ENCODE data around the gene EFEMP1.
"Not testable (repeated sequence)": the region's sequence is repeated elsewhere in the genome, so short reads cannot be mapped to it uniquely, and the experiment has no call there.

The EFEMP1 gene

DNA sequence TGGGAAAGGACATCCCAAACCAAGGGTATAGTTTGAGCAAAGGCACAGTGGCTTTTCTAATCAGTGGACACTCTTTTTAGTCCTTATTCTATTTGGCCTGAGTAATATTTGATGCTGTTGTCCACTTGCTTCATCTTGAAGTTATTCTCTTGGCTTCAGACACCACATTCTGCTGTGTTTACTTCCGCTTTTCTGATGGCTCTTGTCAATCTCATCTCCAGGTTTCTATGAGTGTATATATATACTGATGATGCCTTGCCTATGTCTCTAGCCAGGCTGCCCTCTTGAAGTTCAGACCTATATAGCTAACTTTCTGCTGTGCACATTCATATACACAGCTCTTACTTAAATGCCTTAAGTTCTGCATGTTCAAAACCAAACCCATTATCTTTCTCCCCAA, 83.1 kb downstream of the EFEMP1 start:
- H3K4me3 ChIP-seq (ENCODE audit: low read length) = no peak overlapping the region
- no peaks in the 10 kb centered on the region for H3K9me3 ChIP-seq (replicated peaks; ENCODE audit: low read length)
- no peak overlapping the region for H3K9ac ChIP-seq (ENCODE audit: low read depth, low read length)
- peaks cover 45% of the 10 kb centered on the region for H3K4me1 ChIP-seq (ENCODE audit: control insufficient read depth, insufficient read depth, low read length)
- H3K4me2 ChIP-seq (ENCODE audit: low read length) = no peak overlapping the region
- H3K27me3 ChIP-seq (ENCODE audit: control insufficient read depth, insufficient read depth, low read length) = no peaks in the 10 kb centered on the region
- H3K36me3 ChIP-seq (ENCODE audit: insufficient read depth, low read length) = no peaks in the 10 kb centered on the region

DNA sequence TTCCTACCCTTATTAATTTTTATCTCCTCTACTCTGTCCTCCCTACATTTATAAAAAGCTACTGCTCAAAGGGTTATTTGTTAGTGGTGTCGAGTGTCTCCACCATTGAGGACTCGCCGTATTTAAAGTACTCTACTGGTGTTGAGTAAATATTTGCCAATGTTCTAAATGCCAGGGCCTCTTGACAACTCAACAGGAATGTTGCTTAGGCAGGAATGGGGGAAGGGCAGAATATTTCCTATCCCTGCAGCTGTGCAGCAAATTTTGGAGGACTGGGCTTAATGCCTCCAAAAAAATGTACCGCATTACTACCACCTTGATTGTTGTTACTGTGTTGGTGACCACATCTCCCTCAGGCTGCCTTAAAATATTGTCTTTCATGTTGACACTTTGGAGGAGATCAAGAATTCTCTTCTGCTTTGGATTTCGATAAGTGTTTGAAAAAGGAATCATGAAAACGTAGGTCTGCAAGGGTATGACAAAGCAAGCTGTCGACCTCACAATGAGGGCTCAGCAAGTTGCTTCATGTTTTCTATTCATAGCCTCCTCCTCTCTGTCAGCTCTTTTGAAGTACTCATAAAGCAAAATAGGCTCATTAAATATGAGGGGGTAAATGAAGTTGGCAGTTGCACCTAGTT, 84.3 kb downstream of the EFEMP1 start:
- Histone ChIP-seq H3K9me3 (replicated peaks; ENCODE audit: low read length) (no peaks in the 10 kb centered on the region), H3K36me3 (ENCODE audit: insufficient read depth, low read length) (no peaks in the 10 kb centered on the region), H3K4me2 (ENCODE audit: low read length) (no peak overlapping the region), H3K4me3 (ENCODE audit: low read length) (no peak overlapping the region), H3K9ac (ENCODE audit: low read depth, low read length) (no peak overlapping the region), H3K4me1 (ENCODE audit: control insufficient read depth, insufficient read depth, low read length) (peaks cover 45% of the 10 kb centered on the region), H3K27me3 (ENCODE audit: control insufficient read depth, insufficient read depth, low read length) (no peaks in the 10 kb centered on the region)

DNA sequence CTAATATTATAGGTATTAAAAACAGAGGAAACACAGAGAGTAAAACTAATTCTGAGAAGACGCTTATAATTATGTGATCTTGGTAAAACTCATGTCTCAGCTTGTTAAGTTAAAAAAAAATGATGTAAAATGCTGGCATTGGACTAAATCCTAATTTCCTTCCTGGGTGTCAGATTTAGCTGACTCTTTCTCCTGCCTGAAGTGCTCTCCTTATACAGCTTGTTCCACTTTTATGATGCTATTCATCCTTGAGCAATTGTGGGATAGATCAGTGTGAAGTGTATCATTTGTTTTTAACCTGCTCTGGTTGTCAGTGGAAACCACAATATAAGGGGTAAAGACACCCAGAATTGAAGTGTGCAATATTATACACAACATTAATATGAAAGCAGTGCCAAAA, 84.9 kb downstream of the EFEMP1 start:
- Histone ChIP-seq H3K9ac (ENCODE audit: low read depth, low read length) (no peak overlapping the region), H3K4me2 (ENCODE audit: low read length) (no peak overlapping the region), H3K36me3 (ENCODE audit: insufficient read depth, low read length) (no peaks in the 10 kb centered on the region), H3K9me3 (replicated peaks; ENCODE audit: low read length) (no peaks in the 10 kb centered on the region), H3K27me3 (ENCODE audit: control insufficient read depth, insufficient read depth, low read length) (no peaks in the 10 kb centered on the region), H3K4me3 (ENCODE audit: low read length) (no peak overlapping the region), H3K4me1 (ENCODE audit: control insufficient read depth, insufficient read depth, low read length) (peaks cover 39% of the 10 kb centered on the region)

DNA sequence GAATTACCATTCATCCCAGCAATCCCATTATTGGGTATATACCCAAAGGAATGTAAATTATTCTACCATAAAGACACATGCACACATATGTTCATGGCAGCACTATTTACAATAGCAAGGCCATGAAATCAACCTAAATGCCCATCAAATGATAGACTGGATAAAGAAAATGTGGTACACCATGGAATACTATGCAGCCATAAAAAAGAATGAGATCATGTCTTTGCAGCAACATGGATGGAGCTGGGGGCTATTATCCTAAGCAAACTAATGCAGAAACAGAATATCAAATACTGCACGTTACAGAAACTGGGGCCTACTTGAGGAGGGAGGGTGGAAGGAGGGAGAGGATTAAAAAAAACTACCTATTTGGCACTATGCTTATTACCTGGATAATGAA, 85.5 kb downstream of the EFEMP1 start:
- not testable (repeated sequence) for H3K9ac ChIP-seq (ENCODE audit: low read depth, low read length); H3K9me3 ChIP-seq (replicated peaks; ENCODE audit: low read length); H3K27me3 ChIP-seq (ENCODE audit: control insufficient read depth, insufficient read depth, low read length); H3K36me3 ChIP-seq (ENCODE audit: insufficient read depth, low read length); H3K4me3 ChIP-seq (ENCODE audit: low read length); H3K4me2 ChIP-seq (ENCODE audit: low read length)
- H3K4me1 ChIP-seq (ENCODE audit: control insufficient read depth, insufficient read depth, low read length) = peaks cover 33% of the 10 kb centered on the region

DNA sequence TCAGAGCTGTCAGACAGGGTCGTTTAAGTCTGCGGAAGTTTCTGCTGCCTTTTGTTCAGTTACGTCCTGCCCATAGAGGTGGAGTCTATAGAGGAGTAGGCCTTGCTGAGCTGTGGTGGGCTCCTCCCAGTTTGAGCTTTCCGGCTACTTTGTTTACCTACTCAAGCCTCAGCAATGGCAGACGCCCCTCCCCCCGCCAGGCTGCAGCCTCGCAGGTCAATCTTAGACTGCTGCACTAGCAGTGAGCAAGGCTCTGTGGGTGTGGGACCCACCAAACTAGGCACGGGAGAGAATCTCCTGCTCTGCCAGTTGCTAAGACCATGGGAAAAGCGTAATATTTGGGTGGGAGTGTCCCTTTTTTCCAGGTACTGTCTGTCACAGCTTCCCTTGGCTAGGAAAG, 86.5 kb downstream of the EFEMP1 start:
- Histone ChIP-seq H3K36me3 (ENCODE audit: insufficient read depth, low read length) (no peaks in the 10 kb centered on the region), H3K9ac (ENCODE audit: low read depth, low read length) (no peak overlapping the region), H3K4me1 (ENCODE audit: control insufficient read depth, insufficient read depth, low read length) (peaks cover 23% of the 10 kb centered on the region), H3K9me3 (replicated peaks; ENCODE audit: low read length) (no peaks in the 10 kb centered on the region), H3K4me2 (ENCODE audit: low read length) (no peak overlapping the region), H3K27me3 (ENCODE audit: control insufficient read depth, insufficient read depth, low read length) (no peaks in the 10 kb centered on the region), H3K4me3 (ENCODE audit: low read length) (no peak overlapping the region)

DNA sequence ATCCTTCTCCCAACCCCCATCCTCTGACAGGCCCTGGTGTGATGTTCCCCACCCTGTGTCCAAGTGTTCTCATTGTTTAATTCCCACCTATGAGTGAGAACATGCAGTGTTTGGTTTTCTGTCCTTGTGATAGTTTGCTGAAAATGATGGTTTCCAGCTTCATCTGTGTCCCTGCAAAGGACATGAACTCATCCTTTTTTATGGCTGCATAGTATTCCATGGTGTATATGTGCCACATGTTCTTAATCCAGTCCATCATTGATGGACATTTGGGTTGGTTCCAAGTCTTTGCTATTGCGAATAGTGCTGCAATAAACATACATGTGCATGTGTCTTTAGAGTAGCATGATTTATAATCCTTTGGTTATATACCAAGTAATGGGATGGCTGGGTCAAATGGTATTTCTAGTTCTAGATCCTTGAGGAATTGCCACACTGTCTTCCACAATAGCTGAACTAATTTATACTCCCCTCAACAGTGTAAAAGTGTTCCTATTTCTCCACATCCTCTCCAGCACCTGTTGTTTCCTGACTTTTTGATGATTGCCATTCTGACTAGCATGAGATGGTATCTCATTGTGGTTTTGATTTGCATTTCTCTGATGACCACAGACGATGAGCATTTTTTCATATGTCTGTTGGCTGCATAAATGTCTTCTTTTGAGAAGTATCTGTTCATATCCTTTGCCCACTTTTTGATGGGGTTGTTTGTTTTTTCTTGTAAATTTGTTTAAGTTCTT, 91.7 kb downstream of the EFEMP1 start:
- H3K4me2 ChIP-seq (ENCODE audit: low read length); H3K36me3 ChIP-seq (ENCODE audit: insufficient read depth, low read length); H3K9ac ChIP-seq (ENCODE audit: low read depth, low read length); H3K9me3 ChIP-seq (replicated peaks; ENCODE audit: low read length); H3K27me3 ChIP-seq (ENCODE audit: control insufficient read depth, insufficient read depth, low read length); H3K4me3 ChIP-seq (ENCODE audit: low read length): not testable (repeated sequence)
- H3K4me1 ChIP-seq (ENCODE audit: control insufficient read depth, insufficient read depth, low read length) = peaks cover 14% of the 10 kb centered on the region

DNA sequence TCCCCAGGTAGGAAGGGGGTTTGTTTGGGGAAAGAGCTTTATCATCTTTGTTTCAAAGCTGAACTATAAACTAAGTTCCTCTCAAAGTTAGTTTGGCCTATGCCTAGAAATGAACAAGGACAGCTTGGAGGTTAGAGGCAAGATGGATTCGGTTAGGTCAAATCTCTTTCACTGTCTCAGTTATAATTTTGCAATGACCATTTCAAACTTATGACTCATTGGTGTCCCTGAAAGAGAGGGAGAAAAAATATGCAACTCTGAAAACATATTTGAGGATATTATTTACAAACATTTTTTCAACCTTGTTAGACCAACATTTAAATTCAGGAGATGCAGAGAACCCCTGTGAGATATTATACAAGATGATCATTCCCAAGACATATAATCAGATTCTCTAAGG, 95.7 kb downstream of the EFEMP1 start:
- Histone ChIP-seq H3K9ac (ENCODE audit: low read depth, low read length) (no peak overlapping the region), H3K4me2 (ENCODE audit: low read length) (no peak overlapping the region), H3K4me3 (ENCODE audit: low read length) (no peak overlapping the region), H3K27me3 (ENCODE audit: control insufficient read depth, insufficient read depth, low read length) (no peaks in the 10 kb centered on the region), H3K4me1 (ENCODE audit: control insufficient read depth, insufficient read depth, low read length) (peaks cover 14% of the 10 kb centered on the region), H3K9me3 (replicated peaks; ENCODE audit: low read length) (no peaks in the 10 kb centered on the region), H3K36me3 (ENCODE audit: insufficient read depth, low read length) (no peaks in the 10 kb centered on the region)

DNA sequence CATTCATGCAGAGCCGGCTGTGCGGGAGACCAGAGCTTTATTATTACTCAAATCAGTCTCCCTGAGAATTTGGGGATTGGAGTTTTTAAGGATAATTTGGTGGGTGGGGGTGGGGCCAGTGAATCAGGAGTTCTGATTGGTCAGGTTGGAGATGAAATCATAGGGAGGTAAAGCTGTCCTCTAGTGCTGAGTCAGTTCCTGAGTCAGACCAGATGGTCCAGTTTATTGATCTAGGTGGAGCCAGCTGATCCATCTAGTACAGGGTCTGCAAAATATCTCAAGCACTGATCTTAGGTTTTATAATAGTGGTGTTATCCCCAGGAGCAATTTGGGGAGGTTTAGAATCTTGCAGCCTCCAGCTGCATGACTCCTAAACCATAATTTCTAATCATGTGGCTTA, 96.2 kb downstream of the EFEMP1 start:
- H3K27me3 ChIP-seq (ENCODE audit: control insufficient read depth, insufficient read depth, low read length); H3K36me3 ChIP-seq (ENCODE audit: insufficient read depth, low read length); H3K4me3 ChIP-seq (ENCODE audit: low read length); H3K9ac ChIP-seq (ENCODE audit: low read depth, low read length); H3K4me2 ChIP-seq (ENCODE audit: low read length); H3K9me3 ChIP-seq (replicated peaks; ENCODE audit: low read length): not testable (repeated sequence)
- peaks cover 14% of the 10 kb centered on the region for H3K4me1 ChIP-seq (ENCODE audit: control insufficient read depth, insufficient read depth, low read length)

DNA sequence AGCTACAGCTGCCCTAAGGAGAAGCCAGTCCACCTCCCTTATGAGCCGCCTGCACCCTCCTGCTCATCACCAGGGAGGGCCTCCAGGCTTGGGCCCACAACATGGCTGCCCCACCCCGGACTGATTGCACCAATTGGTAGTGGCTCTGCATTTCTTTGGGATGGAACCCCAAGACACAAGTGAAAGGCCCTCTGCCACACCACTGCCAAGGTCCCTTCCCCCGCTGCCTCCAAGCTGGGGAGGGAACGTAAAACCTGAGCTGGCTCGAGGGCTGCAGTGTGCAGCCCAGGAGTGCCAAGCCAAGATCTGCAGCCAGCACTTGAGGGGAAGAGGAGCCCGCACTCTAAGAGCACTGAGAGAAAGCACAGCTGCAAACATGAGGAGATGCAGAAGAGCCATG, 97.3 kb downstream of the EFEMP1 start:
- no peak overlapping the region for H3K9ac ChIP-seq (ENCODE audit: low read depth, low read length)
- H3K9me3 ChIP-seq (replicated peaks; ENCODE audit: low read length) = no peaks in the 10 kb centered on the region
- no peaks in the 10 kb centered on the region for H3K36me3 ChIP-seq (ENCODE audit: insufficient read depth, low read length)
- no peak overlapping the region for H3K4me2 ChIP-seq (ENCODE audit: low read length)
- H3K27me3 ChIP-seq (ENCODE audit: control insufficient read depth, insufficient read depth, low read length) = no peaks in the 10 kb centered on the region
- H3K4me1 ChIP-seq (ENCODE audit: control insufficient read depth, insufficient read depth, low read length) = peaks cover 14% of the 10 kb centered on the region
- no peak overlapping the region for H3K4me3 ChIP-seq (ENCODE audit: low read length)

DNA sequence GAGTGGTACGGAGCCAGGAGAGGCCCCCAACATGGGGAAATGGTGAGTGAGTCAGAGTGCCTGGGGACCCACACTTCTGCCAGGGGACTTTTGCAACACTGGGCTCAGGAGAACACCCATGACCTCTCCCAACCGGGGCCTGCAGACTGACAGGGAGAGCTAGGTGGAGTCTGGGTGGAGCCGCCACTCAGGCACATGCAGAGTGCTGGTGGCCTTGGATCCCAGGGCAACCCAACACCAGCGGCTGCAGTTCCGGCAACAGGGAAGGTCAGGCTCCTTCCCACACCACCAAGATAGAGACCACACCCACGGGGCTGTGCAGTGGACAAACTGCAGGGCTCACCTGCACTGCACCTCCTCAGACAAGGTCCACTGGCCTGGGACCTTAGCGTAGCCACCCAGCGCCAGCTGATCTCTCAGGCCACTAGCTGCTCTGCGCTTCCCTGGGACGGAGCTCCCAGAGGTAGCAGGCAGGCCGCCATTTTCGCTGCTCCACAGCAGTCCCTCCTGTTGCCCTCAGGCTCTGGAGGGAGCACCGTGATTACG, 99.0 kb downstream of the EFEMP1 start:
- H3K36me3 ChIP-seq (ENCODE audit: insufficient read depth, low read length) = no peaks in the 10 kb centered on the region
- no peak overlapping the region for H3K4me3 ChIP-seq (ENCODE audit: low read length)
- H3K27me3 ChIP-seq (ENCODE audit: control insufficient read depth, insufficient read depth, low read length) = no peaks in the 10 kb centered on the region
- H3K4me1 ChIP-seq (ENCODE audit: control insufficient read depth, insufficient read depth, low read length) = peaks cover 14% of the 10 kb centered on the region
- no peak overlapping the region for H3K9ac ChIP-seq (ENCODE audit: low read depth, low read length)
- no peaks in the 10 kb centered on the region for H3K9me3 ChIP-seq (replicated peaks; ENCODE audit: low read length)
- no peak overlapping the region for H3K4me2 ChIP-seq (ENCODE audit: low read length)
